CD4-positive, alpha-beta T cell treated with Interleukin-17A for 4 hours (primary cell): ENCODE data around the gene ZMYND11.
"Not testable (repeated sequence)": the region's sequence is repeated elsewhere in the genome, so short reads cannot be mapped to it uniquely, and the experiment has no call there.

Experiments
- DNase-seq: peaks from one replicate; pipeline ENCODE4 v3.0.0-alpha.2; 2020; ENCODE audit warnings: mixed read lengths

The ZMYND11 gene

DNA sequence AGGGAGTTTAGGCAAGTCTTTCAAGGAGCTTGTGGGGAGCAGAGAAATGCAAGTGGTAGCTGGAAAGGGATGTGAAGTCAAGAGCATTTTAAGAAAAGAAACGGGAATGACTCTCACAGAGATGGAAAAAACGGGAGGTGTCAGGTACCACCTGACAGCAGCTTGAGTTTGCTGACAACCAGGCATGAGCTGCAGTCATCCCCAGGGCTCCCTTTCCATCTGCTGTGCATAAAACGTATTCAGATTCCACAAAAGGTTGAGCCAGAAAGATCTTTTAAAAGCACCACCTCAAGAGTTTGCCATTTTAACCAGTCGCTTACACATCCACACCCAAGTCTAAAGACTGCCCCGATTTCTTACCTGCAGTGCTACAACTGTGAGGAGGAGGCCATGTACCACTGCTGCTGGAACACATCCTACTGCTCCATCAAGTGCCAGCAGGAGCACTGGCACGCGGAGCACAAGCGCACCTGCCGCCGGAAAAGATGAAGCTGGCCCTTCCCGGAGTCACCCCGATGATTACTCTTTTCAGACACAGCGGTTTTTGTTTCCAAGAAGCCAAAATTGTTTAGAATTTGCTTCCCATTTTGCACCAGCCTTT, 116.8 kb downstream of the ZMYND11 start:
- no peak for DNase-seq

DNA sequence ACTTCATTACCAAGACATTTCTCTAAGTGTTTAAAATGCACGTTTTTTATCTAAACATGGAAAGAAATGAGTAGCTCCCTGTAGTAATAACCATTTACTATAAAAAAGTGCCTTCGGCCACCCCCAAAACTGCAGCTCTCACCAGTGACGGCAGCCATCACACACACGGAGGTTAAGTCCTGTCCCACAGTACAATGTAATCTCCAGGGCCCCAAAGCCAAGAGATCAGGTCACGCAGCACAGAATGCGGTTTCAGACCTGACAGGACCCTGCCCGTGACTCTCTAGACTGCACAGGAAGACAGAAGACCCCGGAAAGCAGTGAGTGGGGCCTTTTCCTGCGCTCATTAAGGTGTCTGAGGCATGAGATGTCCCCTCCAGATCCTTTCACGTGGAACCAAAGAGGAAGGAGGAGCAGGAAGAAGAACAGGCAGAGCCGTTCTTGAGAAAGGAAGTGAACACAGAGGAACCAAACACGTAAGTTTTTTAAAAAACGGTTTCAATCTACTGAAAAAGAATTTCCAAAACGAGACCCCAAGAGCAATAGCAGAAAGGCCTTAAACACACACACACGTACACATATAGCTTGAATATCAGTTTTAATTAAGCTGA, 125.7 kb downstream of the ZMYND11 start:
- no peak for DNase-seq

DNA sequence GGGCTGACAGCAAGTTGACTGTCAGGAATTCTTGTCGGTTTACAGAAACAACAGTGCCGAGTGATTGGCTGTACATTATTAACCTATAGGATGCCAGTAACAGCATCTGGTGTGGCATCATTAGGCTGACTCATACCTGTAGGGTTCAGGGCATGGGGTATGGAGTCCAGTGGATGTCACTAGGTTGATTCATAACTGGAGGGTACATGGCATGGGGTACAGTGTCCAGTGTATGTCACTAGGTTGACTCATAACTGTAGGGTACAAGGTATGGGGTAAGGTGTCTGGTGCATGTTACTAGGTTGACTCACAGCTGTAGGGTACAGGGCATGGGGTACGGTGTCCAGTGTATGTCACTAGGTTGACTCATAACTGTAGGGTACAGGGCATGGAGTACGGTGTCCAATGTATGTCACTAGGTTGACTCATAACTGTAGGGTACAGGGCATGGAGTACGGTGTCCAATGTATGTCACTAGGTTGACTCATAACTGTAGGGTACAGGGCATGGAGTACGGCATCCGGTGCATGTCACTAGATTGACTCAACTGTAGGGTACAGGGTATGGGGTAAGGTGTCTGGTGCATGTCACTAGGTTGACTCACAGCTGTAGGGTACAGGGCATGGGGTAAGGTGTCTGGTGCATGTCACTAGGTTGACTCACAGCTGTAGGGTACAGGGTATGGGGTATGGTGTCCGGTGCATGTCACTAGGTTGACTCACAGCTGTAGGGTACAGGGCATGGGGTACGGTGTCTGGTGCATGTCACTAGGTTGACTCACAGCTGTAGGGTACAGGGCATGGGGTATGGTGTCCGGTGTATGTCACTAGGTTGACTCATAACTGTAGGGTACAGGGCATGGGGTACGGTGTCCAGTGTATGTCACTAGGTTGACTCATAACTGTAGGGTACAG, 129.2 kb downstream of the ZMYND11 start:
- not testable (repeated sequence) for DNase-seq

DNA sequence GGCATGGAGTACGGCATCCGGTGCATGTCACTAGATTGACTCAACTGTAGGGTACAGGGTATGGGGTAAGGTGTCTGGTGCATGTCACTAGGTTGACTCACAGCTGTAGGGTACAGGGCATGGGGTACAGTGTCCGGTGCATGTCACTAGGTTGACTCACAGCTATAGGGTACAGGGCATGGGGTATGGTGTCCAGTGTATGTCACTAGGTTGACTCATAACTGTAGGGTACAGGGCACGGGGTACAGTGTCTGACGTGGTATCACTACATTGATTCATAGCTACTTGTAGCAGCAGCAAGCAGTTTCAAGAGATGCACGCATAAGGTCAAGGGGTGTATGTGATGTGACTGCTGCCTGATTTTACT, 129.8 kb downstream of the ZMYND11 start:
- DNase-seq = not testable (repeated sequence)

DNA sequence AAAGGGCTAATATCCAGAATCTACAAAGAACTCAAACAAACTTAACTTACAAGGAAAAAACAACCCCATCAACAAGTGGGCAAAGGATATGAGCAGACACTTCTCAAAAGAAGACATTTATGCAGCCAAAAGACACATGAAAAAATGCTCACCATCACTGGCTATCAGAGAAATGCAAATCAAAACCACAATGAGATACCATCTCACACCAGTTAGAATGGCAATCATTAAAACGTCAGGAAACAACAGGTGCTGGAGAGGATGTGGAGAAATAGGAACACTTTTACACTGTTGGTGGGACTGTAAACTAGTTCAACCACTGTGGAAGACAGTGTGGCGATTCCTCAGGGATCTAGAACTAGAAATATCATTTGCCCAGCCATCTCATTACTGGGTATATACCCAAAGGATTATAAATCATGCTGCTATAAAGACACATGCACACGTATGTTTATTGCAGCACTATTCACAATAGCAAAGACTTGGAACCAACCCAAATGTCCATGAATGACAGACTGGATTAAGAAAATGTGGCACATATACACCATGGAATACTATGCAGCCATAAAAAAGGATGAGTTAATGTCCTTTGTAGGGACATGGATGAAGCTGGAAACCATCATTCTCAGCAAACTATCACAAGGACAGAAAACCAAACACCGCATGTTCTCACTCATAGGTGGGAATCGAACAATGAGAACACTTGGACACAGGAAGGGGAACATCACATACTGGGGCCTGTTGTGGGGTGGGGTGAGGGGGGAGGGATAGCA, 130.7 kb downstream of the ZMYND11 start:
- DNase-seq = not testable (repeated sequence)

DNA sequence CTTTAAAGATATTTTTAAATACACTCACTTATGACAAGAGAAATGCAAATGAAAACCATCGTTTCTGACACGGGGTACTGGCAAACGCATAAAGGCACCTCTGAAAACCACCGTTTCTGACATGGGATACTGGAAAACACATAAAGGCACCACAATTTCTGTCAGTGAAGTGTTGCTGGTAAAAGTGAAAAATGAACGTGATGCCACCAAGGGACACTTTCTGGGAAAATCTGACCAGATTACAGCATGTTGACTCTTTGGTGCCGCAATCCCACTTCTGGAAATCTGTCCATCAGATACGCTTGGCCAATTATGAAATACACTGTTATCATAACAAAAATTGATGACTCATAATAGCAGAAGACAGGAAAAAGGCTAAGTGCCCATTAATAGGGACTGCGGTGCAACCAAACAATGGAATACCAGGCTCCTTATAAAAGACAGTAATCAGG, 131.7 kb downstream of the ZMYND11 start:
- no peak for DNase-seq

DNA sequence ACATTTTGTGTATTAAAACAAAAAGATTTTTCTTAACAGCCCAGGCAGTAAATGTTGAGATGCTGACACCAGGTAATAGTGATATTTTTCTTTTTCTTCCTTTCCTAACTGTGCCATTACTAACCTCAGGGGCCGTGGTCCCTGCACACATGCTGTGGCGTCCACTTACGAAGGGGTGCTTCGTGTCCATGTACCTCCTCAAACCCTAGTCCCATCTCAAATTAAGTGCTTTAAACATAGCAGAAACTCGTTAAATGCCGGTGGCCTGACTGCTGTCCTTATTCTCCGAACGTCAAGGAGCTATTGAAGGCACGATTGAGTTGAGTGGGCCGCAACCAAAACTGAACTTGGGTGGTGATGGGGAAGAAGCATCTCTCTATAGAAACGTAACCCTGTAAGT, 132.4 kb downstream of the ZMYND11 start:
- no peak for DNase-seq

DNA sequence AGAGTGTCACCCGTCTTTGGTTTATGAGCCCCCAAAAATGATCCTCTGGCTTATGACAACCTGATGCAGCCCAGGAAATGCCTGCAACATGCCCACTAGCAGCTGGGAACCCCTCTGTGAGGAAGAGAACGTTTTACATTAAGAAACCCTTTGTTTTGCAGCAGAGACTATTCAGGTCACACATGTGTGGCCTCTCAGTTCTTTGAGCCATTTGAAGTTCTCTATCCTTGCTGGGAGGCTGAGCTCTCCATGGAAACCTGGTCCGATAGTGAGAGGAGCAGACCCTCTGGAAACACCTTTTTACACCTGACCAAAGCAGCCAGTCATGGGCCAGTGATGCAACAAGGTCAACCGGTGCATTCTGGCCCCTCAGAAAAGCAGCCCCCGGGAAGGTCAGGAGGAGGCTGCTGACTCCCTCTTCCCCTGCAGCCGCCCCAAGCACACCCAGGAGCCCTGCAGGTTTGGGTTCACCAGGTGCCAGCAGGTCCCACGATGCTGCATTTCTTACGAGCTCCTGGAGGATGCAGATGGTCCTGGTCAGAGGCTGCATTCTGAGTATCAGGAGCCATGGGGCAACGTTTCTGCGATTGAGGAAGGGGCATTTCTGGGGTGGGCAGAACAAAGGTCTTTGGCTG, 134.3 kb downstream of the ZMYND11 start:
- no peak for DNase-seq

DNA sequence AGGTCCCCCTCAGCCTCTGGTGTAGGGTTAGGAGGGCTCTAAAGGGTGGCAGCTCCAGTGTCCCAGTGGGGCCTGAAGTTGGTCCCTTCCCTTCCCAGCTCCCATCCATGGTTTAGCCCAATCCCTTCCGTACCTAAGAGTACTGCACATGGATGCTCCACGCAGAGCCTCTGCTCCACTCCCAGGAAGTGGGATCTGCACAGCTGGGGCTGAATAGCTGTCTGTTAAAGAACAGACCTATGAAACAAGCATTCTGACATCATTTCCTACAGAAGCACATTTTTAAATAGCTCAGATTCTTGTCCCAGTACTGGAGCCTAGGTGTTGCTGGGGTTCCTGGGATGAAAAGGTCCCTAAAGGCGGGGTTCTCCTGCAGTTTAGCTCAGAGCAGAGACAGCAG, 135.9 kb downstream of the ZMYND11 start:
- DNase-seq = no peak

DNA sequence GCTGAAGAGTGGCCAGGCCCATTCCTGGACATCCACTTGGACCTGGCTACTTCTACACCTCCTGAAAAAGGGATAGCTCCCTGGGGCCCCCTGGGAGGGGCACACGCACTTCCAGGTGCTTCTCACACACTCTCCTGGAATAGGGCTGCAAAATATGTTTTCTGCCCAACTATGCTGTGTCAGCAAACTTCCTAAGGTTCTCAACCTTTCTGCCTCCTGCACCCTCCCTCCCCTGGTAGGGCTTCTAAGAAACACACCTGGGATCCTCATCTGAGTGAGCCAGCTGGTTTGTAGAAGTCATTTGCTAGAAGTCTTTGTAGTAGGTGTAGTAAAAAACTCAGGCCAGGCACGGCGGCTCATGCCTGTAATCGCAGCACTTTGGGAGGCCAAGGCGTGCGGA, 136.5 kb downstream of the ZMYND11 start:
- DNase-seq = no peak

DNA sequence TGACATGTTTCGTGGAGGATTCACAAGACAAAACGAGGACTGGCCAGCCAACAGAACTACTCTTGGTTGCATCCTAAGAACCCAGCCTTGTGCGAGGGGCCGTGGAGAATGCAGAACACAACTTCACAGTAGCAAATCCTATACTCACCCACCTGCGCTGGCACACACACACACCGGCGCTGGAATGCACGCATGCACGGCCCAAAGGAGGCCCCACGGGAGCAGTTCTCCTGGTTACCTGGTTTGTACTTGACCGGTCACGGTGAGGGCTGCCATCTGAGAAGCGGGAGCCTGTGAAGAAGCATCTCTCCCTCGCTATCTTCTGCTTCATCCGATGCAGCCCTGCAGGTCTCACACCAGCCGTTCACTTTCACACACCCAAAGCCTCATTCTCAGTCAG, 137.8 kb downstream of the ZMYND11 start:
- DNase-seq = no peak

DNA sequence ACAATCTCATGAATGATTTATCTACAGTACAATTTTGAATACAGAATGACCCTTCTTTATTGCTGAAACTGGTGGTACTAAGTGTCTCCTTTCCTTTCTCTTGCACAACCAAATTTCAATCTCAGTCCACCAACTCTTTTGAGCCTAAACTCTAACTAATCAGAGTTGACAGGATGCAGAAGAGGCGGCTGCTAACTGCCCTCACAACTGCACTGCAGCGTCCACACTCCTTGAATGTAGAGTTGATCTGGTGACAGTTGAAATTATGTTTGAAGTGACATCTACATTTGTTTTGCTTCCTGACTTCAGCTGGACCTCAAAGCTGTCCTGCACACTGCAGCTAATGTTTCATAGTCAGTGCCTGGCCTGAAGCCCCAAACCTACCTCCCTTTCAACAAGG, 139.6 kb downstream of the ZMYND11 start:
- DNase-seq = no peak

DNA sequence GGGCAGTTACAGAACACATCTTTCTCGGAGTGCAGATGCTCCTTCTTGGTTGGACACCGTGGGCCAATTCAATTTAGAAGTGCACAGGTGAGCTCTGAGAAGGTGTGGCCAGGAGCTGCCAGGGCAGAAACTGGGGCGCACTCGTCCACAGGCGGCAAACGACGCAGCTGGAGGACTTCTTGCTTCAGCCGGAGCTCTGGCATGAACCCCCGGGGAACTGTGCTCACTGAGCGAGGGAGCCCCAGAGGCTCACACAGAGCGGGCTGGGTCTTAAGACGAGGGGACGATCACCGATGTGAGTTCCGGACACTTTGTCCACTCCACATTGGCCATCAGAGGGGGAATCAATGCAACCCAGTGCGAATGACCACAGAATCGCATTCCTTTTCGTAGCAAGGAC, 140.4 kb downstream of the ZMYND11 start:
- no peak for DNase-seq

DNA sequence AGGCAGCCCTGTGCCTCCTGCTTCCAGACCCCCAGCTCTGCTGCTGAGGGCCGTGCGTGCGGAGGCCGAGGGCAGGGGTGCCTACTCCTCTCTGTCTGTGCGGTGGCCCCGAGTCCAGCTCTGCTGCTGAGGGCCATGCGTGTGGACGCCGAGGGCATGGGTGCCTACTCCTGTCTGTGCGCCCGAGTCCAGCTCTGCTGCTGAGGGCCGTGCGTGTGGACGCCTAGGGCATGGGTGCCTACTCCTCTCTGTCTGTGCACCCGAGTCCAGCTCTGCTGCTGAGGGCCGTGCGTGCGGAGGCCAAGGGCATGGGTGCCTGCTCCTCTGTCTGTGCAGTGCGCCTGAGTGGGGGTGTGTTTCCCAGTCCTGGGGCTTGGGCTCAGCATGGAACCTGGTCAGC, 142.7 kb downstream of the ZMYND11 start:
- no peak for DNase-seq

DNA sequence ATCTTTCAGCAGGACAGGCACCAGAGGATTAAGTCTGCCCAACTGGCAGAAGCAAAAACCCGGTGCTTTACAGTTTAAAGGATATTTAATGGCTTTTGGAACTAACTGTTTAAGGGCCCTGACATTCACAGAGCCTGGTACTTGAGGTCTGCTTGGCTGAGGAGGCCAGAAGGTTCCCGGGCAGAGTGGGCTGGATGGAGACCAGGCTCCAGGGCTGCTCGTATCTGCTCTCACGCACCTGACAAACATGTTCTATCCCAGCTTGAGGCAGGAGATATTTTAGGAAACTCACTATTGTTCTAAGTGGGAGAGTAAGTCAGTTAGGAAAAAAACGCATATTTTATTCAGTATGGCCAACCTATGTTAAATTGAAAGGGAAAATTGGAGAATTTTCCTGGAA, 143.5 kb downstream of the ZMYND11 start:
- no peak for DNase-seq

DNA sequence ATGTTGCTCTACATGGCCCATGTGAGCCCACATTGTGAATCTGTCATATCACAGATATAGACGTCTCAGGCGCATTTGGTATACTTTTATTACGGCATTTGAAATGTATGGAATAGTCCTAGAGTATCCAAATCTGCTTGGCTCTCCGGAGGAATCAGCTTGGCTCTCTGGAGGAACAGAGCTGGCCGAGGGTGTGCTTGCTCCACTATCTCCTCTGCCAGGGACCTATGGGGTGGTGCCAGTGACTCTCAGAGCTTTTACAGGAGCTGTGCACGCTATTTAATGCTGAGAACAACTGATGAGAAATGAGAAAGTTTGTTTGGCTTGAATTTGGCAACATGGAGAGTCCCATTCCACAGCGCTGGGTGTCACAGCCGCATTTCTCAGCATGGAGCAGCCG, 144.0 kb downstream of the ZMYND11 start:
- DNase-seq = no peak

DNA sequence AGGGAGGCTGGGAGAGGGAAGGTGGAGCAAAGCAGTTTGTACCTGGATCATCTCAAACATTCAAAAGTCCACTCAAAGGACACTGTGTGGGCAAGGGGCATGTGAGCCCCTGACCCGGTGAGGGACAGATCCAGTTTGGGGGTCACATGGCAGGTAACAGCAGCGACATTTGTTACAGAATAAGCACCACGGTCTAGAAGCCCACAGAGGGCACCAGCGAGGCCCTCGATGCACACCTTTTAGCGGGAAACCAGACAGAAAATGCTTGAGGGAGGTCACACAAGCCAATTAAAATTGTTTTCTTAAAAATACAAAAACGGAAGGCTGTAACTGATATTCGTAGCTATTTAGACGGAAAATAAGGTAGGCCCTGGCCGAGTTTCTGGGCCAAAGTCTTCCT, 144.4 kb downstream of the ZMYND11 start:
- DNase-seq = no peak

DNA sequence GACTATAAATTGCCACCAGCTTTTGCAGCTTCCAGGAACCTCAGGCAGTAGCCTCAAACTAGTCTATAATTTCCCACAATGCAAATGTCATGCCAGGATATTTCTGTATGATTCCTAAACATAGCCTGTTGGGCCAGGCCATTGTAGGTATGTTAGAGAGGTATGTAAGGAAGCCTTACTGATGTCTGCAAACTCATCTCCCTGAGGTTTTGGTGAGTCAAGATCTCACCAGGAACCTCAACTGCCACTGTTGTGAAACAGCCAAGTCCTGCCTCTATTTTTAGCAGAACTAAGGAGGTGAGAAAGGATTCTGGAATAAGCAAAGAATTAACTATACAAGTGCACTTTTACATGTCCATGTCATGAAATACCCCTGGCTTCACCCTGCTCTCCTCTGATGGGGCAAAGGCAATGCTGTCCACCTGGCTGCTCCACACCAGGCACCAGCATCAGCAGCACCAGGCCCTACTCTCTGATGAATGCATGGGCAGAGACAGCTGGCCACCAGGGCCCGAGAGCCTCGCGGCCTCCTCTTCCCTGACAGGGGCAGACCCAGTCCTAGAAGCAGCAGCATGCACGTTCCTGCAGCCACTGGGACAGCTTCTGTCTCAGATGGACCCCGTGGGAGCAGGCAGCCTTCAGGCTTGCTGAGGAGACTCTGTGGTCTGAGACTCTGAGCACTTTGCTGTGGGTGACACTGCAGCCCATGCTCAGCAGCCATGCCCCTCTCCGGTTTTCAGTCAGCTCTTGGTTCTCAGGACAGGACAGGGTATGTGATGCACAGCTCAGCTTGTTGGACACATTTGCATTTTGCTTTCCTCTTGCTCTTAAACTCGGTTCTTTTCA, 147.3 kb downstream of the ZMYND11 start:
- no peak for DNase-seq

DNA sequence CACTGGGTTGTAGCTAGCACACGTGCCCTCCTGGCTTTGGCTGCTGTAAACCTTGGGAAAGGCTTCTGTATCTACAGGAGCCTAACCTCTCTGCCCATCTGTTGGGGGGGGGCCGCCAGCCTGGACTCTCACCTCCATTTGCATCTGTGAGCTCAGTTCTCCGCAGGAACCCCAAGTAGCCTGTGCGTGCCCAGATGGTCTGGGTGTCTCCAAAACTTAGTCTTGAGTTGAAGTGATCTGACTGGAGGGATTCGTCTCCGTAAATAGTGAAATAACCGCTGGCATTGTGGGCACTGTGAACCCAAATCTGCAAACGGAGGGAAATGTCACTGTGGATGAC, 147.9 kb downstream of the ZMYND11 start:
- DNase-seq = no peak

DNA sequence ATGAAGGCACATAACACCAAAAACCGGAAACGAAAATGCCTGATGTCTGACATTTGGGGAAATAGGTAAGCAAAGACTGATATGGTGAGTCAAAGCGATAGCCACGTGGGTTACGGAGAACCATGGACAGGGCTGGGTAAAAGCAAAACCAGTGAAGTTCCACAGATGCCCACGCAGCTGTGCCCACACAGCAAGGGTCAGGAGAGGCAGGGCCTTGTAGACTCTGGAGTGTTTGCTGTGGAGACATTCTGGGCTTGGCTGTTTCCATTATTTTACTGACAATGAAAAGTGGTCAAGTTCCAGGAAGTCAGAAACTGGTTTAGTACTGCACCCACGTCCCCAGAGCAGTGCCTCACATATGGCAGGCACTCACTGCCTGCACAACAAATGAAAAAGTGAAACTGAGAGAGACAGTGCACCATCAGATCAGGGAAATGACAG, 148.7 kb downstream of the ZMYND11 start:
- no peak for DNase-seq

DNA sequence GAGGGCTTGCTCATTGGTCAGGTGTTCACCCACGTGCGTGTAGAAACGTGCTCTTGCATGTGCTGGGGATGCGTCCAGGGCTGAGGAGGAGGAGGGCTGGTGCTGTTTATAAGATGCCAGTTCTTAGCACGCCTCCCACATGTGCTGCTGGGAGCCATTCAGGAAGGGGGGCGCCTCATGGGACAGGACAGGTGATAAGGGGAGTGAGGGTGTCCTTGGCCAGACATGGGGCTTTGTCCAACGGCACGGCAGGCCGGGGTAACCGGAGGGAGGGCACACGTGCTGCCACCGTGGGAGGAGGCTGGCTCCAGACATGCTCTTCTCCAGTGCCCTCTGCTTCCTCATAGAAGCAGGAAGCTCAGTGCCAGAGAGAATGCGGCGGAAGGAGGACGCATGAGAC, 150.0 kb downstream of the ZMYND11 start:
- DNase-seq = no peak
